Stimulated activated CD4-positive, alpha-beta T cell treated with anti-CD3 and anti-CD28 coated beads, Interleukin-15, amount 100 ng/mL, for 1 hour (primary cell): ENCODE data around the gene NXF2B.
"Not testable (repeated sequence)": the region's sequence is repeated elsewhere in the genome, so short reads cannot be mapped to it uniquely, and the experiment has no call there.

Experiments used
- DNase-seq, 2 donors: peaks; one replicate each; pipeline ENCODE4 v3.0.0-alpha.2; 2020; ENCODE audit warnings: low read depth in 1 of 2, low spot score in 1 of 2

The NXF2B gene, protein sequence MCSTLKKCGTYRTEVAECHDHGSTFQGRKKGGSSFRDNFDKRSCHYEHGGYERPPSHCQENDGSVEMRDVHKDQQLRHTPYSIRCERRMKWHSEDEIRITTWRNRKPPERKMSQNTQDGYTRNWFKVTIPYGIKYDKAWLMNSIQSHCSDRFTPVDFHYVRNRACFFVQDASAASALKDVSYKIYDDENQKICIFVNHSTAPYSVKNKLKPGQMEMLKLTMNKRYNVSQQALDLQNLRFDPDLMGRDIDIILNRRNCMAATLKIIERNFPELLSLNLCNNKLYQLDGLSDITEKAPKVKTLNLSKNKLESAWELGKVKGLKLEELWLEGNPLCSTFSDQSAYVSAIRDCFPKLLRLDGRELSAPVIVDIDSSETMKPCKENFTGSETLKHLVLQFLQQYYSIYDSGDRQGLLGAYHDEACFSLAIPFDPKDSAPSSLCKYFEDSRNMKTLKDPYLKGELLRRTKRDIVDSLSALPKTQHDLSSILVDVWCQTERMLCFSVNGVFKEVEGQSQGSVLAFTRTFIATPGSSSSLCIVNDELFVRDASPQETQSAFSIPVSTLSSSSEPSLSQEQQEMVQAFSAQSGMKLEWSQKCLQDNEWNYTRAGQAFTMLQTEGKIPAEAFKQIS

GRCh38 chrX:102439908-102440307, at the start of gene NXF2B:
NXF2B (minus strand) TSS chrX:102440008; CDS start chrX:102380036, 59,972 bp downstream.
- DNase-seq, result not testable (repeated sequence)

- DNase-seq, result not testable (repeated sequence)
These were observed 39.0 kb upstream of the NXF2B start for GRCh38 chrX:102478765-102479164.

DNA sequence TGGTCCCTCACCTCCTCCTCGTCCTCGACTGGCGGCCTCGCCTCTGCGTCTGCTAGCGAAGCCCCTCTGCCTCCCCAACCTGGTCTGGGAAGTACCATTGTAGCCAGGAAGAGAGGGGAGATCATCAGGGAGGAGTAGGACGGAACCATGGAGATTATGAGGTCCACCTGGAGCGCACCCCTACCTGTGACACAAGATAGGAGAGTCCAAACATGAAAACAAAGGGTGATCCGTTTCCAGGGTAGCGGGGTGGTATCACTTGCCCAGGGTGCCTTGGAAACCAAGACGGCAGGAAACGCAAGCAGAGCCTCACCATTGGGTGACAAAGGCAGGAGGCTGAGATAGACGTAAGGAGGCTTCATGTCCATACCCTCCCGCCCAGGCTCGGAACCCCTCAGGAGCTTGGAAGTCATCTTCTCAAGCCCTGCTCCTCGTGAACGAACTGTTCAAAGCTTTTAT, 32.0 kb upstream of the NXF2B start, which contains the start of gene TCP11X2:
TSS of gene TCP11X2 (minus strand) at position 51 of the 459 bp plus-strand sequence.
- not testable (repeated sequence) for DNase-seq

DNA sequence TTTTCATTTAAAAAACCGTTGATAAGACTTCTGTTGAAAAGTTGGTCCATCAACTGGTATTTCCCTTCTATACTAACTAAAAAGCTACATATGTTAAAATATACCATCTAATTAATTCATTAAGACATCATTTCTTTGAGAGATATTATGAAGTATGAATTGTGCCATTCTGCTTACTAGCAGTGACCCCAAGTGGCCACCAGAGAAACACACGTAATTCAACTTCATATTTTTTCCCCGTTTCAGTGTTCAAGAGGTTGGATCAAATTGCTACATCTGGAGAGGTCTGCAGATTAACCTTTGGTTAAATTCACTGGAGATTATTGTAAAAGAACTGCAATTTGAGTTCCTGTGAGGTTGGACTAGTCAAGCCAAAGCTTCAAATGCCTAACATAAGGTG, 30.4 kb upstream of the NXF2B start:
- not testable (repeated sequence) for DNase-seq

DNA sequence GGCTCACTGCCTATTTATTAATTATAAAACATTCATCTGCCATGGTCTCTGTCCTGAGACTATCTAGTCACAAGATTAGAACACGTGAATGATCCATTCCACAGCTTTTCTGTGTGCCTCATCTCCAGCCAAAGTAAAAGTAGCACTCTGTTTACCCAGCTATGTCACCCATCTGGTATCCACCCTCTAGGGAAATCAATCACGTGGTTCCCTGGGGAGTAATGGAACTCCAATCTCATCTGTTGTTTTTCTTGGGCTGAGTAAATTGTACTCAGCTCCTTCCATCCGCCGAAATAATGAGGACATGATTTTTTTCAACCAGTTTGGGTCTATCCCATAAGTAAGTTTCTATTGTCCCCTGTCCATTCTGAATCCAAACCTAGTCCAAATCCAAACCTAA, 18.8 kb upstream of the NXF2B start:
- DNase-seq, result not testable (repeated sequence)

- not testable (repeated sequence) for DNase-seq
These were observed 25.3 kb downstream of the NXF2B start for GRCh38 chrX:102414493-102414892.

- DNase-seq, result peak; percentile 18 to 37
These were observed 93.9 kb downstream of the NXF2B start for GRCh38 chrX:102345916-102346315.

DNA sequence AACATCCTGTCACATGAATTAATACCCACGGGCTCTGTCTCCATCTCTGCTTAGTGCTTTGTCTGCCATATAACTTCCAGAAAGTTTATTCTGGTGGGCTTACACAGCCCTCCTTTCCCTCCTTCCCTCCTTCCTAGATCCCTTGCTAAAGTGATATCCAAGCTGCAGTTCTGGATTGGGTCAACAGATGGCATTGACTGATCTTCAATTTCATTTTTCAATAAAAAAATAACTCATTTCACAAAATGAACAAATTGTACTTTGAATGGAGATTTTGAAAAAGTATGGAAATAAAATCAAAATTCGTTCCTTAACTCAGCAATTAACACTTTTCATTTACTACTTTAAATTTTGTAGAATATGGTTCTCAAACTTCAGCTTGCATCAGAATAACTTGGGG, 97.9 kb downstream of the NXF2B start:
- DNase-seq, result no peak

GRCh38 chrX:102339312-102340298, 100.2 kb downstream of the NXF2B start:
- no peak for DNase-seq

GRCh38 chrX:102338162-102338561, 101.6 kb downstream of the NXF2B start:
- DNase-seq, result no peak
